Prostate gland (tissue), 2 donors: Measurements from ENCODE around the gene NUFIP1.

Source experiments
- POLR2A ChIP-seq: fragments of 450-650 bp; IDR thresholded peaks from one replicate; pipeline ENCODE4 v1.6.1; 2016; ENCODE audit warnings: antibody characterized with exemption, mild to moderate bottlenecking
- POLR2AphosphoS5 ChIP-seq: sonication (generic); formaldehyde crosslinking; IDR thresholded peaks from one replicate; pipeline ENCODE4 v1.6.1; 2017; ENCODE audit warnings: antibody characterized with exemption
- TF ChIP-seq, protein P1 (sequence below), 4 experiments: fragments of 200-600 bp in 2 of 4; fragments of 450-650 bp in 2 of 4; sonication (generic) in 2 of 4; IDR thresholded peaks; 1 replicate in 3 of 4; 2 replicates in 1 of 4; pipeline ENCODE4 v1.5.1; 2016 to 2019; ENCODE audit warnings: antibody characterized with exemption in 4 of 4, mild to moderate bottlenecking in 2 of 4, moderate library complexity in 2 of 4

DNA sequence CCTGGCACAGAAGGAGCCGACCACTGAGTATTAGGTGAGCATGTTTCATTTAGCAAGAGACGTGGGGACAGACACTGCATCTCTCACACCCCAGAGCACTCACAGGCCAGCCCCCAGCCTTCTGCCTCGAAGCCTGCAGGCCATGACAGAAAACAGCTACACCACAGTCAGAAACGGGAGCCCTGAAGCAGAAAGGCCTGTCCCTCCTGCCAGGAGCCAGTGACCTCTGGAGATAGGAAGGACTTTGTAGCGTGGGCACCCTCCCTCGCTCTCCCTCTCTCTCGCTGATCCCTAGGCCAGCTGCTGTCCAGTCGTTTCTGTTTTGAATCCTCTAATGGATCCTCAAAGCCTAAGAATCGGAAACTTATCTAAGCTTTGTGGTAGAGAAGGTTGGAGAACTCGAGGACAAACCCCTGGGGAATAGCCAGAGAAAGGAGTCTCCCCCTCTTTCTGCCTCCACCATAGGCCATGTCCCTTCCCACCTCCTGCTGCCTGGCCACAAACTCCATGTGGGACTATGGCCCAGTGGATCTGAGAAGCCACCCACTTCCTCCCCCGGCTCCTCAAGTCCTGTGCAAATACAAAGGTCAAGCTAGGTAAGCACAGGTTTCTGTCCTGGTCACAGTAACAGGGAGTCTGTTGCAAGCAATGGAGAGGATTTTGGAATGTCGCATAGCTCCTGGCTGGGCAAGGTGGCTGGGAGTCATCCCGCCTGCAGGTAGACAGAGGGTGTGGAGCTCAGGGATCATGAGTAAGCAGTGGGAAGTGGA is 95.1 kb downstream of the NUFIP1 start:
- TF ChIP-seq, protein P1, sequence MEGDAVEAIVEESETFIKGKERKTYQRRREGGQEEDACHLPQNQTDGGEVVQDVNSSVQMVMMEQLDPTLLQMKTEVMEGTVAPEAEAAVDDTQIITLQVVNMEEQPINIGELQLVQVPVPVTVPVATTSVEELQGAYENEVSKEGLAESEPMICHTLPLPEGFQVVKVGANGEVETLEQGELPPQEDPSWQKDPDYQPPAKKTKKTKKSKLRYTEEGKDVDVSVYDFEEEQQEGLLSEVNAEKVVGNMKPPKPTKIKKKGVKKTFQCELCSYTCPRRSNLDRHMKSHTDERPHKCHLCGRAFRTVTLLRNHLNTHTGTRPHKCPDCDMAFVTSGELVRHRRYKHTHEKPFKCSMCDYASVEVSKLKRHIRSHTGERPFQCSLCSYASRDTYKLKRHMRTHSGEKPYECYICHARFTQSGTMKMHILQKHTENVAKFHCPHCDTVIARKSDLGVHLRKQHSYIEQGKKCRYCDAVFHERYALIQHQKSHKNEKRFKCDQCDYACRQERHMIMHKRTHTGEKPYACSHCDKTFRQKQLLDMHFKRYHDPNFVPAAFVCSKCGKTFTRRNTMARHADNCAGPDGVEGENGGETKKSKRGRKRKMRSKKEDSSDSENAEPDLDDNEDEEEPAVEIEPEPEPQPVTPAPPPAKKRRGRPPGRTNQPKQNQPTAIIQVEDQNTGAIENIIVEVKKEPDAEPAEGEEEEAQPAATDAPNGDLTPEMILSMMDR (IDR thresholded peaks at IDR 0.05) = no peak
- TF ChIP-seq POLR2A (no peak), POLR2AphosphoS5 (no peak)
